K562 (cell line): Measurements from ENCODE around the gene TNPO2. TPM values are rescaled to one million over a fixed set of nuclear protein-coding genes. Genes with fewer than 3 reads are reported as not detected.

Experiments
- ADNP ChIP-seq: fragments of 200-800 bp; sonication (Bioruptor generic); IDR thresholded peaks from 2 replicates; pipeline ENCODE4 v1.6.1; 2016; ENCODE audit warnings: missing genetic modification characterization, missing compliant biosample characterization
- C11orf30 ChIP-seq: fragments of 450-650 bp; IDR thresholded peaks from 2 replicates; pipeline ENCODE4 v1.6.1; 2016; ENCODE audit warnings: low read depth, mild to moderate bottlenecking
- CBX8 ChIP-seq: fragments of 200-600 bp; sonication (generic); IDR thresholded peaks from 2 replicates; pipeline ENCODE4 v1.6.1; 2012; ENCODE audit warnings: borderline replicate concordance, mixed run types, low read depth, mild to moderate bottlenecking, moderate library complexity, mixed read lengths, low read length, control low read depth, inconsistent platforms; ENCODE audit not compliant: poor library complexity, severe bottlenecking; ENCODE audit errors: extremely low read depth
- GATAD2A ChIP-seq: fragments of 450-650 bp; IDR thresholded peaks from 2 replicates; pipeline ENCODE4 v1.6.1; 2017
- KAT2B ChIP-seq: IDR thresholded peaks from one replicate; pipeline ENCODE4 v1.6.1; 2012; ENCODE audit warnings: low read depth, mild to moderate bottlenecking, control low read depth, inconsistent platforms, low read length, moderate library complexity
- LEF1 ChIP-seq: fragments of 450-650 bp; IDR thresholded peaks from 2 replicates; pipeline ENCODE4 v1.6.1; 2016; ENCODE audit warnings: mild to moderate bottlenecking
- MAZ ChIP-seq, 2 experiments: fragments of 450-650 bp in 1 of 2; sonication (generic) in 1 of 2; formaldehyde crosslinking; IDR thresholded peaks in 1 of 2; conservative IDR thresholded peaks in 1 of 2; 2 replicates each; pipeline versions ENCODE4 v1.4.0 to v1.5.0; 2020; ENCODE audit warnings: mild to moderate bottlenecking in 1 of 2, missing genetic modification reagents in 1 of 2
- MXD1 ChIP-seq: fragments of 250-450 bp; sonication (Bioruptor Pico); IDR thresholded peaks from 2 replicates; pipeline ENCODE4 v1.8.0; 2021; ENCODE audit warnings: borderline replicate concordance, mild to moderate bottlenecking, moderate library complexity; ENCODE audit not compliant: poor library complexity, severe bottlenecking
- NFRKB ChIP-seq: fragments of 450-650 bp; IDR thresholded peaks from 2 replicates; pipeline ENCODE4 v1.6.1; 2016; ENCODE audit warnings: low read depth
- NRF1 ChIP-seq, 2 experiments: fragments of 450-650 bp; IDR thresholded peaks in 1 of 2; conservative IDR thresholded peaks in 1 of 2; 2 replicates each; pipeline ENCODE4 v1.6.1; 2014; ENCODE audit warnings: mild to moderate bottlenecking in 2 of 2
- POLR2B ChIP-seq: fragments of 450-650 bp; IDR thresholded peaks from 2 replicates; pipeline ENCODE4 v1.6.1; 2018; ENCODE audit warnings: low read depth; ENCODE audit not compliant: partially characterized antibody
- RREB1 ChIP-seq: fragments of 250-450 bp; sonication (Bioruptor Pico); IDR thresholded peaks from 2 replicates; pipeline ENCODE4 v1.4.0; 2020
- SIN3A ChIP-seq, 2 experiments: fragments of 150-350 bp in 1 of 2; IDR thresholded peaks; 2 replicates each; pipeline ENCODE4 v1.6.1; 2011 to 2016; ENCODE audit warnings: borderline replicate concordance in 2 of 2, low read depth in 2 of 2, low read length in 2 of 2, mild to moderate bottlenecking in 2 of 2, moderate library complexity in 2 of 2; ENCODE audit not compliant: control insufficient read depth in 1 of 2
- TRIM24 ChIP-seq, 2 experiments: fragments of 450-650 bp; IDR thresholded peaks; 2 replicates each; pipeline ENCODE4 v1.6.1; 2016
- ZNF143 ChIP-seq: sonication (generic); formaldehyde crosslinking; IDR thresholded peaks from 2 replicates; pipeline ENCODE4 v1.9.0; 2022; ENCODE audit warnings: mild to moderate bottlenecking, missing genetic modification reagents
- polyA plus RNA-seq, 8 experiments: library from polyadenylated mRNA; depleted of rRNA in 4 of 8; stranded (reverse) in 5 of 8; unstranded in 3 of 8; fragments of >200 nt; fragmentation: Nextera tagmentation in 2 of 8; fragmentation: Illumina TruSeq in 1 of 8; extraction: Ambion mirVana in 2 of 8; extraction: Trizol in 1 of 8; gene quantifications; 2 replicates each; pipeline versions ENCODE4 v1.2.1 to v1.2.3, GENCODE V29; 2011 to 2014; ENCODE audit warnings: inconsistent platforms in 1 of 8, missing spikeins in 1 of 8
- total RNA-seq, 7 experiments: library from RNA; depleted of rRNA in 6 of 7; stranded (reverse); fragments of >200 nt in 6 of 7; fragmentation: Illumina TruSeq in 2 of 7; extraction: Trizol in 2 of 7; gene quantifications; 2 replicates each; pipeline versions ENCODE4 v1.2.1 to v1.2.3, GENCODE V29; 2011 to 2021; ENCODE audit warnings: low replicate concordance in 1 of 7

The TNPO2 gene
- total and polyA plus RNA-seq, 9 of the 15 experiments (the other 6 are each of a cell fraction or from before 2014, with no cell fraction given), result 6.0 to 126 (median 53.8) TPM

GRCh38 chr19:12723641-12724426 lies at the start of gene TNPO2 (continued):
- TF ChIP-seq RREB1 (CRISPR knock-in tag), result no peak
- peak; percentile 49; the same call in 1 of the 2 replicates for TF ChIP-seq GATAD2A
- peak; percentile 78 for TF ChIP-seq MXD1 (CRISPR knock-in tag)
- peak; percentile 93 for TF ChIP-seq ZNF143 (CRISPR knock-in tag)
- TF ChIP-seq SIN3A (IDR thresholded peaks at IDR 0.05; ENCODE audit: borderline replicate concordance in 2 of 2, control insufficient read depth in 1 of 2, low read depth in 2 of 2, low read length in 2 of 2), result peak; percentile 94 to 97
- TF ChIP-seq KAT2B, result no peak
- TF ChIP-seq MAZ (CRISPR knock-in tag; conservative IDR thresholded peaks at IDR 0.05 in 1 of 2, IDR thresholded peaks at IDR 0.05 in 1 of 2), result peak; percentile 79 to 89
- TF ChIP-seq POLR2B, result peak; percentile 46
- TF ChIP-seq NRF1 (conservative IDR thresholded peaks at IDR 0.05 in 1 of 2, IDR thresholded peaks at IDR 0.05 in 1 of 2), result peak; percentile 91 to 92
- no peak for TF ChIP-seq ADNP (tag)
- TF ChIP-seq TRIM24 (IDR thresholded peaks at IDR 0.05), result no peak
- TF ChIP-seq LEF1, result no peak
- TF ChIP-seq CBX8, result no peak
- no peak for TF ChIP-seq C11orf30
- TF ChIP-seq NFRKB, result peak; percentile 24
